Mesenchymal stem cell (in vitro differentiated cells and primary cell): ENCODE data around the gene GPR137B.
"Not testable (repeated sequence)": the region's sequence is repeated elsewhere in the genome, so short reads cannot be mapped to it uniquely, and the experiment has no call there.

Source experiments
- DNase-seq: peaks from one replicate; pipeline ENCODE4 v3.0.0-alpha.2; 2013
- H2AFZ ChIP-seq: one replicate; pipeline ENCODE4 v1.6.1; 2013; ENCODE audit warnings: low read depth, mild to moderate bottlenecking, control low read depth, inconsistent platforms, low read length, moderate library complexity
- H2AK5ac ChIP-seq: 2 replicates; pipeline ENCODE4 v1.6.1; 2013; ENCODE audit warnings: low read length, moderate library complexity, mild to moderate bottlenecking, inconsistent platforms; ENCODE audit not compliant: severe bottlenecking
- H2BK120ac ChIP-seq: one replicate; pipeline ENCODE4 v1.6.1; 2013; ENCODE audit warnings: low read depth, mild to moderate bottlenecking, inconsistent platforms, low read length, moderate library complexity
- H2BK12ac ChIP-seq, 2 experiments: one replicate each; pipeline ENCODE4 v1.6.1; 2013; ENCODE audit warnings: inconsistent platforms in 2 of 2, low read length in 2 of 2, mild to moderate bottlenecking in 2 of 2, moderate library complexity in 2 of 2, control low read depth in 1 of 2
- H2BK15ac ChIP-seq: one replicate; pipeline ENCODE4 v1.6.1; 2013; ENCODE audit warnings: mild to moderate bottlenecking, low read depth, inconsistent platforms; ENCODE audit not compliant: poor library complexity, severe bottlenecking
- H2BK5ac ChIP-seq: 2 replicates; pipeline ENCODE4 v1.6.1; 2013; ENCODE audit warnings: low read depth, mild to moderate bottlenecking, low read length, control low read depth, inconsistent platforms; ENCODE audit not compliant: poor library complexity, severe bottlenecking
- H3K14ac ChIP-seq, 2 experiments: one replicate each; pipeline ENCODE4 v1.6.1; 2013; ENCODE audit warnings: inconsistent platforms in 2 of 2, low read length in 2 of 2, control low read depth in 1 of 2, mild to moderate bottlenecking in 1 of 2, moderate library complexity in 1 of 2
- H3K18ac ChIP-seq, 2 experiments: one replicate each; pipeline ENCODE4 v1.6.1; 2013; ENCODE audit warnings: inconsistent platforms in 2 of 2, low read length in 2 of 2, control low read depth in 1 of 2, low read depth in 1 of 2, mild to moderate bottlenecking in 1 of 2
- H3K23ac ChIP-seq, 2 experiments: one replicate each; pipeline ENCODE4 v1.6.1; 2013; ENCODE audit warnings: inconsistent platforms in 2 of 2, low read length in 2 of 2, mild to moderate bottlenecking in 2 of 2, moderate library complexity in 2 of 2, control low read depth in 1 of 2
- H3K27ac ChIP-seq: 2 replicates; pipeline ENCODE4 v1.5.1; 2013; ENCODE audit warnings: mild to moderate bottlenecking, moderate library complexity, low read length, control low read depth, inconsistent platforms; ENCODE audit not compliant: poor library complexity, severe bottlenecking
- H3K27me3 ChIP-seq, 2 experiments: 2 replicates each; pipeline versions ENCODE4 v1.6.1 to v1.7.0; 2013; ENCODE audit warnings: low read length in 2 of 2, mild to moderate bottlenecking in 2 of 2, moderate library complexity in 2 of 2, control low read depth in 1 of 2, inconsistent platforms in 1 of 2; ENCODE audit not compliant: control insufficient read depth in 1 of 2, insufficient read depth in 1 of 2
- H3K36me3 ChIP-seq, 2 experiments: 2 replicates each; pipeline versions ENCODE4 v1.6.1 to v1.7.0; 2013; ENCODE audit warnings: low read length in 2 of 2, control low read depth in 1 of 2, inconsistent platforms in 1 of 2, low read depth in 1 of 2, mild to moderate bottlenecking in 1 of 2; ENCODE audit not compliant: insufficient read depth in 2 of 2, control insufficient read depth in 1 of 2
- H3K4ac ChIP-seq, 2 experiments: one replicate each; pipeline ENCODE4 v1.6.1; 2013; ENCODE audit warnings: inconsistent platforms in 2 of 2, low read length in 2 of 2, mild to moderate bottlenecking in 2 of 2, moderate library complexity in 2 of 2, control low read depth in 1 of 2, low read depth in 1 of 2
- H3K4me1 ChIP-seq: 2 replicates; pipeline ENCODE4 v1.6.1; 2013; ENCODE audit warnings: low read depth, low read length, control low read depth; ENCODE audit not compliant: control insufficient read depth, insufficient read depth
- H3K4me2 ChIP-seq: 2 replicates; pipeline ENCODE4 v1.6.1; 2013; ENCODE audit warnings: low read length, mild to moderate bottlenecking, inconsistent platforms; ENCODE audit not compliant: poor library complexity, severe bottlenecking
- H3K4me3 ChIP-seq, 2 experiments: 2 replicates each; pipeline versions ENCODE4 v1.5.1 to v1.7.0; 2013; ENCODE audit warnings: low read length in 2 of 2, mild to moderate bottlenecking in 2 of 2, control low read depth in 1 of 2, low read depth in 1 of 2; ENCODE audit not compliant: insufficient read depth in 1 of 2
- H3K79me1 ChIP-seq: replicated peaks from 2 replicates; pipeline ENCODE4 v1.6.1; 2013; ENCODE audit warnings: mild to moderate bottlenecking, control low read depth, low read length, inconsistent platforms; ENCODE audit not compliant: poor library complexity, severe bottlenecking
- H3K9ac ChIP-seq: 2 replicates; pipeline ENCODE4 v1.7.0; 2013; ENCODE audit warnings: mild to moderate bottlenecking, low read length, moderate library complexity
- H3K9me3 ChIP-seq: 2 replicates; pipeline ENCODE4 v1.7.0; 2013; ENCODE audit warnings: mild to moderate bottlenecking, low read length; ENCODE audit not compliant: control insufficient read depth
- H4K8ac ChIP-seq: one replicate; pipeline ENCODE4 v1.6.1; 2013; ENCODE audit warnings: inconsistent platforms, mild to moderate bottlenecking, low read length, moderate library complexity
- H4K91ac ChIP-seq: one replicate; pipeline ENCODE4 v1.6.1; 2013; ENCODE audit warnings: mild to moderate bottlenecking, low read length, inconsistent platforms
- WGBS: methylation state at CpG from one replicate; pipeline ENCODE4 v1.1.7; 2013; ENCODE audit warnings: mixed read lengths; 5-methylcytosine and 5-hydroxymethylcytosine counted together

Gene GPR137B

GRCh38 chr1:236159704-236160539 is 17.6 kb downstream of the GPR137B start:
- no peak overlapping the region for H2AK5ac ChIP-seq
- H3K79me1 ChIP-seq, result peaks cover 48% of the 10 kb centered on the region
- no peak overlapping the region for H3K4me2 ChIP-seq
- no peak for DNase-seq
- no peak overlapping the region for H3K14ac ChIP-seq
- H2AFZ ChIP-seq, result no peak overlapping the region
- 86% methylated on average over 15 of the region's 19 CpGs for WGBS
- no peak overlapping the region for H2BK120ac ChIP-seq
- no peak overlapping the region for H3K27ac ChIP-seq
- H2BK5ac ChIP-seq, result no peak overlapping the region
- H3K9me3 ChIP-seq, result peaks cover 21% of the 10 kb centered on the region
- no peak overlapping the region for H4K91ac ChIP-seq
- H2BK15ac ChIP-seq, result no peak overlapping the region
- H3K4ac ChIP-seq, result no peak overlapping the region
- no peak overlapping the region for H4K8ac ChIP-seq
- no peak overlapping the region for H3K9ac ChIP-seq
- H3K36me3 ChIP-seq, result peaks cover 5 to 27% of the 10 kb centered on the region in 2 experiments
- no peak overlapping the region for H3K23ac ChIP-seq
- H3K27me3 ChIP-seq, result no peaks in the 10 kb centered on the region
- H3K18ac ChIP-seq, result no peak overlapping the region
- no peak overlapping the region for H2BK12ac ChIP-seq
- peaks cover 14% of the 10 kb centered on the region for H3K4me1 ChIP-seq
- no peak overlapping the region for H3K4me3 ChIP-seq

- no peak overlapping the region for H4K8ac ChIP-seq
- no peak overlapping the region for H3K18ac ChIP-seq
- no peak overlapping the region for H3K23ac ChIP-seq
- peaks cover 12% of the 10 kb centered on the region for H3K4me1 ChIP-seq
- no peak overlapping the region for H2AK5ac ChIP-seq
- H2BK120ac ChIP-seq, result no peak overlapping the region
- H3K79me1 ChIP-seq, result peaks cover 44% of the 10 kb centered on the region
- H3K9ac ChIP-seq, result no peak overlapping the region
- DNase-seq, result no peak
- no peak overlapping the region for H2BK5ac ChIP-seq
- peaks cover 21% of the 10 kb centered on the region for H3K9me3 ChIP-seq
- H3K27ac ChIP-seq, result no peak overlapping the region
- H4K91ac ChIP-seq, result no peak overlapping the region
- WGBS, result 90% methylated on average over 10 of the region's 10 CpGs
- peaks cover 5 to 20% of the 10 kb centered on the region in 2 experiments for H3K36me3 ChIP-seq
- no peak overlapping the region for H3K4ac ChIP-seq
- H3K4me2 ChIP-seq, result no peak overlapping the region
- H3K14ac ChIP-seq, result no peak overlapping the region
- H2BK15ac ChIP-seq, result no peak overlapping the region
- no peak overlapping the region for H3K4me3 ChIP-seq
- no peak overlapping the region for H2AFZ ChIP-seq
- no peak overlapping the region for H2BK12ac ChIP-seq
- H3K27me3 ChIP-seq, result no peaks in the 10 kb centered on the region
Observed at GRCh38 chr1:236160540-236161127, 18.3 kb downstream of the GPR137B start.

GRCh38 chr1:236161230-236161629 is 18.9 kb downstream of the GPR137B start:
- H2BK12ac ChIP-seq, result no peak overlapping the region
- no peak overlapping the region for H4K8ac ChIP-seq
- H3K14ac ChIP-seq, result no peak overlapping the region
- peaks cover 21% of the 10 kb centered on the region for H3K9me3 ChIP-seq
- no peak overlapping the region for H3K4ac ChIP-seq
- no peak for DNase-seq
- H2BK15ac ChIP-seq, result no peak overlapping the region
- H2BK120ac ChIP-seq, result no peak overlapping the region
- H2AFZ ChIP-seq, result no peak overlapping the region
- H3K27me3 ChIP-seq, result no peaks in the 10 kb centered on the region
- H3K27ac ChIP-seq, result no peak overlapping the region
- no peak overlapping the region for H2AK5ac ChIP-seq
- peaks cover 38% of the 10 kb centered on the region for H3K79me1 ChIP-seq
- H2BK5ac ChIP-seq, result no peak overlapping the region
- no peak overlapping the region for H3K4me3 ChIP-seq
- H3K4me2 ChIP-seq, result no peak overlapping the region
- no peak overlapping the region for H4K91ac ChIP-seq
- H3K36me3 ChIP-seq, result peaks cover 5 to 15% of the 10 kb centered on the region in 2 experiments
- no peak overlapping the region for H3K23ac ChIP-seq
- no peak overlapping the region for H3K18ac ChIP-seq
- 72% methylated on average over 9 of the region's 9 CpGs for WGBS
- H3K9ac ChIP-seq, result no peak overlapping the region
- peaks cover 9% of the 10 kb centered on the region for H3K4me1 ChIP-seq

GRCh38 chr1:236161755-236162154 is 19.4 kb downstream of the GPR137B start:
- H3K4ac ChIP-seq, H2BK5ac ChIP-seq, H2AK5ac ChIP-seq, H3K4me3 ChIP-seq, H3K23ac ChIP-seq, H3K4me1 ChIP-seq, H3K18ac ChIP-seq, H3K27me3 ChIP-seq, H3K4me2 ChIP-seq, H2AFZ ChIP-seq, H3K9ac ChIP-seq, H4K91ac ChIP-seq, DNase-seq, H2BK120ac ChIP-seq, H2BK15ac ChIP-seq, H4K8ac ChIP-seq, H3K14ac ChIP-seq, H2BK12ac ChIP-seq, H3K27ac ChIP-seq: not testable (repeated sequence)
- Histone ChIP-seq H3K79me1 (peaks cover 38% of the 10 kb centered on the region), H3K36me3 (peaks cover 5 to 16% of the 10 kb centered on the region in 2 experiments), H3K9me3 (peaks cover 21% of the 10 kb centered on the region)
- 93% methylated on average over 3 of the region's 3 CpGs for WGBS
